Stimulated activated CD4-positive, alpha-beta T cell treated with anti-CD3 and anti-CD28 coated beads, TNF-alpha, amount 100 ng/mL, for 4 hours (primary cell): ENCODE measurements around the gene MBNL2.
A peak's percentile ranks its signal among the peaks of the same experiment; 100 is the strongest.

Experiments
- DNase-seq, 3 experiments: peaks; one replicate each; pipeline ENCODE4 v3.0.0-alpha.2; 2020; ENCODE audit warnings: low read depth in 3 of 3

The MBNL2 gene

DNA sequence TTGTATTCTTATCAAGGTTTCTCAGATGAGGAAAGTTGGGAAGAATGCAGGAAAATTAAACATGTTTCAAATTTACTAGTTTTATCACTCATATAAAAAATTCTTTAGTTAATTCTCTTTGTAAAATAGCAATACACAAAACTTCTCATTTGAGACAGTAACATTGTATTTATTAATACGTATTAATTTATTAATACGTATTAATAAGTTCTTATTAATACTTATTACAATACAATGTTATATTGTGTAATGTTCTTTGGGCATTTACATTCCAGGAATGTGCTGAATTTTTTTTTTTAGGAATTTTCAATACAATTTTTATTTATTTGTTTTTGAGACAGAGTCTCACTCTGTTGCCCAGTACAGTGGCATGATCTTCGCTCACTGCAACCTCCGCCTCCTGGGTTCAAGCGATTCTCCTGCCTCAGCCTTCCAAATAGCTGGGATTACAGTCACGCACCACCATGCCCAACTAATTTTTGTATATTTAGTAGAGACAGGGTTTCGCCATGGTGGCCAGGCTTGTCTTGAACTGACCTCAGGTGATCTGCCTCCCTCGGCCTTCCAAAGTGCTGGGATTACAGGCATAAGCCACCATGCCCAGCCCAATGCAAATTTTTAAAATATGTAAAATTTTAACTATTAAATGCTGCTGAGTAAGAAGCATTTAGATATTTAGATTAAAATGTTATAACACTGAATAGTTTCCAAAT is 31.6 kb downstream of the MBNL2 start:
- DNase-seq = no peak

DNA sequence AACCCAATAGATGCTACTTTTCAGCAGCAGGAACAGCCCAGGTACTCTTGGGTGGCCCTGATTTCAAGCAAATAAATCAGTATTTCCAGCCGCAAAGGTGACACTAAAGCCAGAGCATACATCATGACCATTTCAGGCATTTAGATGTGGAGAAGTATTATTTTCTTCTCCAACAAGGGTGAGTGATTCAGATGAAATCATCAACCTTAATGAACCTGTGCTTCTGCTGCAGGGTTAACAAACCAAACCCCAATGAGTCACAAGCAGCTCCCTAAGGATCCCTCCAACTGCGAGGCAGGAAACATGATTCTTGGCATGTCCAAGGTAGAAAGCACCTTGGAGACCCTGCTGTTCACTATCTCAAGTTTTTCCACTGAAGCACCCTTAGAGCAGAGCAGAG is 32.7 kb downstream of the MBNL2 start:
- DNase-seq = no peak

- no peak for DNase-seq
These were observed 33.4 kb downstream of the MBNL2 start for GRCh38 chr13:97255515-97256021.

DNA sequence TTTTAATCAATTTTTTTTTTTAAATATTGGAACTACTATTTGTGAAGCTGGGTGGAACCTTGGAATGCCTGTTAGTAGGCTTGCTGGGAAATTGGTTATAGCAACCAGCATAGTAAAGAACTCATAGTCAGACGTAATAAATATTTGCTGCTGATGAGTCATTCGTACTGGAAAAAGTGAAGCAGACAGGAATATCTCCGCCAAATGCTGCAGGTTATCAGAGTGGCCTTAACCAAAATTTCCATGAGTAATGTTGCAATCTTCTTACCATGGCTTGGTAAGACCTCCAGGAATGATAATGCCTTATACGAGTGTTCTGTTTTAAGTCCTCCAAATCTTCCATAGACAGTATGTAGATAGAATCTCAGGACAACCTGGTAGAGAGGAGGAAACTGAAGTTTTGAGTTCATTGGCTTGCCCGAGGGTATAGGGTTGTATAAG is 34.2 kb downstream of the MBNL2 start:
- no peak for DNase-seq

- no peak for DNase-seq
These were observed 35.2 kb downstream of the MBNL2 start for GRCh38 chr13:97257228-97257755.

GRCh38 chr13:97257800-97258799 is 36.0 kb downstream of the MBNL2 start:
- no peak for DNase-seq

- DNase-seq = no peak
These were observed 36.7 kb downstream of the MBNL2 start for GRCh38 chr13:97258801-97259200.

GRCh38 chr13:97259410-97259797 is 37.3 kb downstream of the MBNL2 start:
- DNase-seq = no peak

- DNase-seq = no peak
These were observed 37.9 kb downstream of the MBNL2 start for GRCh38 chr13:97259798-97260714.

DNA sequence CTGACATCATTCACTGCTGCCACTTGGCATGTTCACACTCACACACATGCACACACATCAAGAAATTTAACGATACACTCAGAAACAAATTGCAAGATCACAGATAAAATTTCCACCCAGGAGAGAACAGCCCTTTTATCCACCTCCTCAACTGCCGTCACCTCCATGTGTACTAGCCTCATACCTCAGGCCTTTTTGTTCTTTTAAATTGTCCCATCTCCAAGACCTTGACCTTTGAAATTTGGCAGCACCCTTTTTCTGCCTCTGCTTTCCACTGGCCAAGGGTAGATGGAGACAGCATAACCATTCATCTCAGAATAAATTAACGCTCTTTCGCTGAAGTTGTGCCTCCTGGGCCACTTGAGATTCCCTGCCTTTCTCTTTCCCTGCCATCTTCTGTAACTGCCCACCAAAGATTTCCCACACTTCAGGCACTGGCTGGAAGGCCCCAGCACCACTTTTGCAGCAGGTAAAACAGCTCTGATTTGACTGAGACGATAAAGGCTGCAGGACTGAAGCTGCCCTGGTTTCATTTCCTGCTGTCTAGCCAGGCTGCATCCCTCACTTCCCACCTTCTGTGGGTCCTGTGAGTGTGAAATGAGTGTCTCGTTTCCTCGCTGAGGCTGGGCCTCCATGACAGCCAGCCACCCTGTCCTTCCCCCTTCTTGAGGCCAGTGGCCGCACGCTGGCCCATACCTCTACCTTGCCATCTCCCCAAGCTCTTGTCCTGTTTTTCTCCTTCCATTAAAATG is 39.3 kb downstream of the MBNL2 start:
- DNase-seq = peak in 1 of 3 experiments; percentile 15

- DNase-seq = no peak
These were observed 39.9 kb downstream of the MBNL2 start for GRCh38 chr13:97262058-97262457.

DNA sequence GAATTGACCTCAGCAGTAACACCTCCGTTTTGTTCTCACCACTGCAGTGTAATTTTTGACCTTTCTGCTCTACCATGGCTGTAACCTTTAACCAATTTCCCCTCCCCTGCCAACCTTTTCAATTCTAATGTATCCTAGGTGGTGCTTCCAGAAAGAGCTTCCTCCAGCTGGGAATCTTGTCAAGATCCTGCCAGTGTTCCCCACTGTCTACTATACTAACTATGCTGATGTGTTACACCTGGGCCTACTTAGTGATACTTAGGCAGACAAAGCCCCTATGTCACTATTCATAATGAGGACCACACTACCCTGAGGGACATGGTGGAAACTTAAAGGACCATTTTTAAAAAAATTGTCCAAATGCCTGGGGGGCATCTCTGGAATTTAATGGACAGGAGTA is 41.0 kb downstream of the MBNL2 start:
- DNase-seq = no peak

- no peak for DNase-seq
These were observed 42.5 kb downstream of the MBNL2 start for GRCh38 chr13:97264663-97265062.

DNA sequence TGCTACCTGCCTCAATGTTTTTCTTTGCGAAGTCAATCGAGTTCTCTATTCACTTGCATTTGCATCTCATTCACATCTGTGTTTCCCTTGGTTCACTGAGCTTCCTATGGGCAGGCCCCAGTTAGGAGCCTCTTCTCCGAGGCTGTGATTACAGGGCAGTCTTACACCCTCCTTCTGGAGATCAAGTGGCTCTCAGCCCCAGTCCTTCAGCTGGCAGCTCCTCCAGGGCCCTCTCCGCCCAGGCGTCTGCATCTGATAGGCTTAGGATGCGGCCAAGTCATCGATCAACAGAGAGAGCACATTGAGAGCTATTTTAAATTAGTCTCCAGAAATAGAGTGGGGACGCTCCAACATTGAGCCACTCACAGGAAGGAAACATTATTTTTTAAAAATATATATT is 44.2 kb downstream of the MBNL2 start:
- DNase-seq = no peak

DNA sequence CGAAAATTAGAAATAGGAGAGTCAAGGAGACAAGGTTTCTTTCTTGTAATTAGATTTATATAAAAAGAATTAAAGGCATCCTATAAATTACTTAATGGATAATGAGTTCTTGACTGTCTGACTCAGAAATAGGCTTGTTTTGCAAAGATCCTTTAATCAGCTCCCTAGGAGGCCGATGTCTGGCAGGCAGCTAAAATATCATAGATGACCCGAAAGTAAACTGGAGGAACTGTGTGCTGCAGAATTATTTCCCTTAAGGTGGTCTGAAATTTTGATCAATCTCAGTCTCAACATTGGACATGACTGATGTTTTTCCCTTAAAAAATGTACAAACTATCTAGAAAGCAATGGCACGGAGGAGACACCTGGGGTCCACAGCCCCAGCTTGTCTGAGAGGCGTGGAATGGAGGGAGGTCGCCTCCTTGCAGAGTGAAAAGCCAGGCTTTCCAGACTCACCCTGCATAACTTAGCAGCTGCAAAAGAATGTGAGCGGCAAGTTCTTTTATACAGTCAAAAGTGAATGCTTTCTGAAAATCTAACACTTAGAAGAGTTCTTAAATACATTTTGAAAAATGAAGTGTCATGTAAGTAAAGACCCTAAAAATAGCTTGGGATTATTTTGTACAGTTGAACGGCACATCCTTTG is 44.8 kb downstream of the MBNL2 start:
- DNase-seq = no peak

DNA sequence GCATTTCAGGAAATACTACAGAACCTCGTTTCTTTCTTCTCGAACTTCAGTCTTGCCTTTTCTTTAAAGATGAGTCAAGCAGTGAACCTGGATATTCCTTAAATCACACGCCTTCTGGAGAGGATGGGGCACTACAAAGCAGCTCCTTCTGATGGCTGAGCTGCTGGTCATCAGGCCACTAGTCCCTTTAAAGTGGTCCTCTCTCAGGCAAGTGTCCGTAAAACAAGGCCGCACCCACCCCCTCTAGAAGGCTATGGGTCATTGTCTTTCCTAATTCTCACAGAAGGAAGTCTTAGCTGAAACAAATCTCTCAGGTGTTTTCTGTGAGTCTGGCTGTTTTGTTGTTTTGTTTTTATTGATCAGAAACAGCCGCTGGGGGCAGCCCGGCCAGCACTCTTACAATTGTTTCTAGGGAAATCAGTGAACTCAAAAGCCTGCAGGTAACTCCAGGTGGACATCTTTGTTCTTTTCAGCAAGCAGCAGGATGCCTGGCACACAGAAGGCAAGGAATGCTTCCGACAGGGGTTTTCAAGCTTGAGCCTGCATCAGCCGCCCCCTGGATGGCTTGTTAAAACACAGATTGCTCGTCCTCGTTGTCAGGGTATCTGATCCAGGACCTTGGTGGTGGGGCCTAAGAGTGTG is 45.4 kb downstream of the MBNL2 start:
- no peak for DNase-seq

DNA sequence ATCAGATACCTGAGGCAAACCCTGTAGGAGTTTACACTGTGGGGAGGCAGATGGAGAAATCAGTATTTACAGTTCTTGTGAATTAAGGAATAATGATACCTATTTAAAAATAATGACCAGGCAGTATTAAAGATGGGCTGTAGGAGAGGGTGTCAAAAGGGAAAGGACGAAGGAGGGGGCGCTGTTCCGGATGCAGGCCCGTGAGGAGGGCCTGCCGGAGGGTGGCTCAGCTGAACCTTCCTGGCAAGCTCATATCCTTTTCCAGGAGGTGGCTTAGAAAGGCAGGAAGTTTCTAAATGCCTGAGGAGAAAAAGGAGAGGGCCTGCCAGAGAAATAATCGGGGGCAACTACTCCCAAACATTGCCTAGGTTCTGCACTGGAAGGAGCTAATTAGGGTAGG is 46.6 kb downstream of the MBNL2 start:
- no peak for DNase-seq

DNA sequence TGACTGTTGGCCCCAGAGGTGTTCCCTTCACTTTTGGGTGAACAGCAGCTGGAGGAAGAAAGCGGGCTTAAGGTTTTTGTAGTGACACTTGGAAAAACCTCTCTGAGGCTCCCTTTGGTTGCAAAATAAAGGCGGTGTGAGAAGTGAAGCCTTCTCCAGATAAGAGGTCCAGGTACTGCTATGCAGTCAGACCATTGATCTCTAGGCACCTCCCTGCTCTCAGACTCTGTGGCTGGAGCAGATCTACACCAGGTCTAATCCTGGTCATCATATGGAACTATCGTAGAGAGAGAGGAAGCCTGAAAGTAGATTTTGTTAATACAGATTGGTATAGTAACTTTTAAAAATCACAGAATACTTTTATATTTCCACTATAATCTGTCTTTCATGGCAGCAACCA is 47.5 kb downstream of the MBNL2 start:
- DNase-seq = no peak

GRCh38 chr13:97272526-97272925 is 50.4 kb downstream of the MBNL2 start:
- DNase-seq = no peak
